GM18511 (cell line): ENCODE data around the gene ATP1A1.

Source experiments
- ATAC-seq: cut with Tn5 transposase; IDR thresholded peaks from one replicate; pipeline ENCODE4 v1.9.1; 2021; ENCODE audit warnings: mild to moderate bottlenecking, moderate library complexity; ENCODE audit not compliant: unreplicated experiment

The ATP1A1 gene

DNA sequence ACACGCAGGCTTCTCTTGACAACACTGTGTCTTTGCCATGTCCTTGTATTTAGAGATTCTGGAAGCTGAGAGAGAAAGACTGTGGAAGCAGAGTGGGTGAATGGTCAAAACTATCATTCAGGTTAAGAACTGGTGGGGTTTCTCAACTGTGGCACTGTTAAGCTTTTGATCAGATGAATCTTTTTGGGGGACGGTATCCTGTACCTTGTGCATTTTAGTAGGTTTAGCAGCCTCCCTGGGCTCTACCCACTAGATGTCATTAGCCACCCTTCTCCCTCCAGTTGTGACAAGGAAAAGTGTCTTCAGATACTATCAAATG, 39.4 kb downstream of the ATP1A1 start:
- no peak for ATAC-seq

- no peak for ATAC-seq
These were observed 39.9 kb downstream of the ATP1A1 start for GRCh38 chr1:116412898-116413297.

GRCh38 chr1:116413414-116413813, 40.4 kb downstream of the ATP1A1 start:
- no peak for ATAC-seq

DNA sequence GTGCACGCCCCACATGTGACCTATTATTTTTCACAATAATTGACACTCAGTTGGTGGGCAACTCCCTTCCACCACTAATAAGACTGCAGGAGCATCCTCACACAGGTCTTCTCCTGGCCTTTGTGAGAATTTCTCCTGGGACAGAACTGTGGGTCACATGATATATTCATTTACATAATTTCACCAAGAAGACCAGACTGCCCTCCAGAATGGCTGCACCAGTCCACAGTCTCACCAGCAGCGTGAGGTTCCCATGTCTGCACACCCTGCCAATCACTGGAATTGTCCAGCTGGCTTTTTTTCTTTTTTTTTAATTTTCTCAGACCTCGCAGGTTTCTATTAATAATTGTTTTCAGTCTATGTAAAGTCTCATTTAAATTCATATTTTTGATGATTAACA, 41.3 kb downstream of the ATP1A1 start:
- ATAC-seq = no peak

- ATAC-seq = no peak
These were observed 42.2 kb downstream of the ATP1A1 start for GRCh38 chr1:116415200-116415698.

GRCh38 chr1:116415699-116416533, 42.9 kb downstream of the ATP1A1 start:
- no peak for ATAC-seq

DNA sequence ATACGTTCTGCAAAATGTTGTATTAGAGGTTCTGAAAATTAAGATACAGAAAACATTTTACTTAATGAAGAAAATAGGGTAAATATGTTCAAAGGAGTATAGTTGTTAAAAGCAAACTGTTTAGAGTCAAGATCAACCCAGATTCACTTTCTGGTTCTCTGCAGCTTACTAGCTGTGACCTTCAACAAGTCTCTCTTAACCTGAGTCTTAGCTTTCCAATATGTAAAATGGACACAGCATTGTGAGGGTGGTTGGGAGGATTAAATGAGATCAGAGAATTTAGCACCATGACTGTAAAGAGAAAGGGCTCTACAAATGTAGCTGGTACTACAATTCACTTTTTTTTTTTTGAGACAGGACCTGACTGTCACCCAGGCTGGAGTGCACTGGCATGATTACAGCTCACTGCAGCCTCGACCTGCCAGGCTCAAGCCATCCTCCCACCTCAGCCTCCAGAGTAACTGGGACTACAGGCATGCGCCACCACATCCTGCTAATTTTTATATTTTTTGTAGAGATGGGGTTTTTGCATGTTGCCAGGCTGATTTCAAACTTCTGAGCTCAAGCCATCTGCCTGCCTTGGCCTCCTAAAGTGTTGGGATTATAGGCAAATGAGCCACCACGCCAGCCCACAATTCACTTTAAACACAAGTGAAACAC, 43.9 kb downstream of the ATP1A1 start:
- no peak for ATAC-seq

- ATAC-seq = no peak
These were observed 44.6 kb downstream of the ATP1A1 start for GRCh38 chr1:116417678-116418077.

- peak; percentile 90 for ATAC-seq
These were observed 45.2 kb downstream of the ATP1A1 start for GRCh38 chr1:116418091-116418830.

GRCh38 chr1:116420417-116421200, 47.6 kb downstream of the ATP1A1 start:
- no peak for ATAC-seq

- ATAC-seq = no peak
These were observed 51.4 kb downstream of the ATP1A1 start for GRCh38 chr1:116424438-116424837.

GRCh38 chr1:116424863-116425262, 51.8 kb downstream of the ATP1A1 start:
- ATAC-seq = no peak

DNA sequence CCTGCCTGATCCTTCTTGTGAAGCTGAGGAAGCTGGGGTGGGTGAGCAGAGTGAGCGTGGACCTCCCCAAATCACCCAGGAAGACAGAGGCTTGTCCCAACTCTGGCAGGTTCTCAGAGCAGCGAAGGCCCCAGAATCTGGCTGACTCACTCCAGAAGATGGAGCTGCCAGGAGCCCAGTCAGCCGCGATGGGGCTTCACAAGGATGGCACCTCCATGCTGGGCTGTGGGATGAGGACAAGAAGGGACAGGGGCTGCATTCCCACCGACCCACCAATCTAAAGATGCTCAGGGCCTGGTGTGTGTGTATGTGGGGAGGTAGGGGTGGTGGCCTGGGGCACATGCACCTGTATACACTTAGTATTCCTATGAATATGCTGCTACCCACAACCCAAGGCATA, 52.9 kb downstream of the ATP1A1 start:
- ATAC-seq = no peak

GRCh38 chr1:116426401-116426800, 53.4 kb downstream of the ATP1A1 start:
- no peak for ATAC-seq

- ATAC-seq = no peak
These were observed 55.5 kb downstream of the ATP1A1 start for GRCh38 chr1:116428576-116428975.

GRCh38 chr1:116429821-116430374, 56.9 kb downstream of the ATP1A1 start:
- no peak for ATAC-seq

DNA sequence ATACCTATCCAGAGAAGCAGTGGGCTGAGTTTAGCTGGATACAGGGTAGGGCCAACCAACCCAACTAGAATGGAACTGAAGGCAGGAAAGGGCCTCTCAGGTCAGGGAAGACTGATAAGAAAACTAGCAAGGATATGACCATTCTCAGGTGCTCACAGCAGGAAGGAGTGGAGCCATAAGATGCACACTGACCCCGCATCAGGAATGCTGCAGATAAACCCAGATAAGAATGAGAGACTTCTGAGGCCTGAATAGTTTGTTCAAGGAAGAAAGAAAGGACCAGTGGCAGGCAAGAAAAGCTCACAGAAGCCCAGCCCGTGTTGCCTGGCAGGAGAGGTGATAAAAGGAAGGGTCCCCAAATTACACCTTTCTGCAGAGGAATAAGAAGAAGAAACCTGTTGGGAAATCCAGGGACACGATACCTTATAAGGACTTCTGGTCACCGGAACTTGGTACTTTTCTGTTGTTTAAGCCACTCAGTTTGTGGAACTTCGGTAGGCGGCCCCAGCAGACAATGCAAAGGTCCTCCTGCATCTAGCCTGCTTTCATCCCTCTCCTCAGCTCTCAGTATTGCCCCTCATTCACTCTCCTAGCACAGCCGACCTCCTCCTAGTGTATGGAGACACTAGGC, 58.9 kb downstream of the ATP1A1 start:
- no peak for ATAC-seq

- no peak for ATAC-seq
These were observed 59.7 kb downstream of the ATP1A1 start for GRCh38 chr1:116432655-116433265.
